IPS-15b (cell line): Measurements from ENCODE around the gene MSLN.

ENCODE experiments used
- H3K27me3 ChIP-seq: one replicate; pipeline ENCODE4 v1.6.1; 2013; ENCODE audit warnings: low read length; ENCODE audit not compliant: control insufficient read depth, insufficient read depth
- H3K36me3 ChIP-seq: one replicate; pipeline ENCODE4 v1.6.1; 2013; ENCODE audit warnings: low read length; ENCODE audit not compliant: control insufficient read depth, insufficient read depth
- H3K4me1 ChIP-seq: one replicate; pipeline ENCODE4 v1.6.1; 2013; ENCODE audit warnings: mild to moderate bottlenecking, low read length; ENCODE audit not compliant: control insufficient read depth, insufficient read depth
- H3K4me3 ChIP-seq: one replicate; pipeline ENCODE4 v1.5.1; 2013; ENCODE audit warnings: low read depth, low read length
- H3K9ac ChIP-seq: one replicate; pipeline ENCODE4 v1.6.1; 2013; ENCODE audit warnings: low read depth, mild to moderate bottlenecking, low read length
- H3K9me3 ChIP-seq: one replicate; pipeline ENCODE4 v1.6.1; 2013; ENCODE audit warnings: mild to moderate bottlenecking, low read length; ENCODE audit not compliant: control insufficient read depth, insufficient read depth

Gene MSLN

GRCh38 chr16:718389-718788 lies 42.1 kb upstream of the MSLN start:
- no peak overlapping the region for H3K4me3 ChIP-seq
- H3K9ac ChIP-seq: no peak overlapping the region
- no peaks in the 10 kb centered on the region for H3K9me3 ChIP-seq
- H3K27me3 ChIP-seq: peaks cover 15% of the 10 kb centered on the region
- peaks cover 4% of the 10 kb centered on the region for H3K4me1 ChIP-seq
- peaks cover 9% of the 10 kb centered on the region for H3K36me3 ChIP-seq

- Histone ChIP-seq H3K4me1 (peaks cover 4% of the 10 kb centered on the region), H3K36me3 (peaks cover 9% of the 10 kb centered on the region), H3K27me3 (peaks cover 10% of the 10 kb centered on the region), H3K4me3 (no peak overlapping the region), H3K9me3 (no peaks in the 10 kb centered on the region), H3K9ac (no peak overlapping the region)
Observed at GRCh38 chr16:718922-719321, 41.6 kb upstream of the MSLN start.

- Histone ChIP-seq H3K9ac (no peak overlapping the region), H3K9me3 (no peaks in the 10 kb centered on the region), H3K27me3 (peaks cover 8% of the 10 kb centered on the region), H3K36me3 (peaks cover 9% of the 10 kb centered on the region), H3K4me1 (peaks cover 4% of the 10 kb centered on the region), H3K4me3 (peak overlapping the region; percentile 76)
Observed at GRCh38 chr16:719815-720446, 40.6 kb upstream of the MSLN start.

- Histone ChIP-seq H3K9ac (peak overlapping the region; percentile 91), H3K27me3 (peaks cover 9% of the 10 kb centered on the region), H3K4me3 (peak overlapping the region; percentile 76), H3K9me3 (no peaks in the 10 kb centered on the region), H3K36me3 (peaks cover 9% of the 10 kb centered on the region), H3K4me1 (peaks cover 4% of the 10 kb centered on the region)
Observed at GRCh38 chr16:720447-720989, 40.0 kb upstream of the MSLN start.

- H3K36me3 ChIP-seq: peaks cover 9% of the 10 kb centered on the region
- H3K4me1 ChIP-seq: peaks cover 2% of the 10 kb centered on the region
- no peaks in the 10 kb centered on the region for H3K9me3 ChIP-seq
- H3K9ac ChIP-seq: peak within 1 kb of the TSS; percentile 91
- H3K4me3 ChIP-seq: peak within 1 kb of the TSS; percentile 76
- H3K27me3 ChIP-seq: peaks cover 13% of the 10 kb centered on the region
Observed at GRCh38 chr16:720990-721764, 39.4 kb upstream of the MSLN start, which contains the start of gene ANTKMT. Gene ANTKMT (plus strand): TSS chr16:721146. CDS start chr16:721275, 129 bp downstream.

DNA sequence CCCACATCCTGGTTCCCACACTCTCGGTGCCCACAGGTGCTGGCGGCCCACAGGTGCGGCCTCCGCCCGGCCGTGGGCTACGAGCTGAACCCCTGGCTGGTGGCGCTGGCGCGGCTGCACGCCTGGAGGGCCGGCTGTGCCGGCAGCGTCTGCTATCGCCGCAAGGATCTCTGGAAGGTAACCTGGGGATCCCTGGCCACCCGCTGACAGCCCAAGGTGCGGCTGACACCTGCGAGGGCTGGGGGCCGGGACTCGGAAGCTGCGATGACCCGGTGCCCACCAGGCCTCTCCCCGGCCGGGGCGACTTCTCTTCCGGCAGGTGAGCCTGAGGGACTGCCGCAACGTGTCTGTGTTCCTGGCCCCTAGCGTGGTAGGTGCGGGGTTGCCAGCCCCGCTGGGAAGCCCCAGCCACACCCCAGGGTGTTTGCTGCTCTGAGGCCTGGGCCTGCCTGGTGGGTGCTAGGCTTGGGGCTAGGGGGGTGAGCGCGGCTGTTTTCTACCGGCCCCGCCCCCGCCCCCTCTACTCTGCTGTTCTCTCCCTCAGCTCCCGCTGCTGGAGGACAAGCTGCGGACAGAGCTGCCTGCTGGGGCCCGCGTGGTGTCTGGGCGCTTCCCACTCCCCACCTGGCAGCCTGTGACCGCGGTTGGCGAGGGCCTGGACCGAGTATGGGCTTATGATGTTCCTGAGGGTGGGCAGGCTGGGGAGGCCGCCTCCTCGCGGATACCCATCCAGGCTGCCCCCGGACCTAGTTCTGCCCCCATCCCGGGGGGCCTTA lies 38.6 kb upstream of the MSLN start:
- Histone ChIP-seq H3K4me1 (peaks cover 4% of the 10 kb centered on the region), H3K4me3 (peak overlapping the region; percentile 43), H3K27me3 (peaks cover 8% of the 10 kb centered on the region), H3K9ac (no peak overlapping the region), H3K9me3 (no peaks in the 10 kb centered on the region), H3K36me3 (peaks cover 9% of the 10 kb centered on the region)

GRCh38 chr16:722835-723633 lies 37.5 kb upstream of the MSLN start:
- Histone ChIP-seq H3K9me3 (no peaks in the 10 kb centered on the region), H3K4me3 (no peak overlapping the region), H3K9ac (no peak overlapping the region), H3K27me3 (peaks cover 8% of the 10 kb centered on the region), H3K4me1 (peaks cover 4% of the 10 kb centered on the region), H3K36me3 (peaks cover 9% of the 10 kb centered on the region)

GRCh38 chr16:723695-724094 lies 36.8 kb upstream of the MSLN start:
- Histone ChIP-seq H3K4me1 (peaks cover 4% of the 10 kb centered on the region), H3K9me3 (no peaks in the 10 kb centered on the region), H3K9ac (no peak overlapping the region), H3K27me3 (peaks cover 8% of the 10 kb centered on the region), H3K36me3 (peaks cover 9% of the 10 kb centered on the region), H3K4me3 (no peak overlapping the region)

GRCh38 chr16:724188-725040 lies 36.1 kb upstream of the MSLN start:
- Histone ChIP-seq H3K4me1 (peaks cover 4% of the 10 kb centered on the region), H3K4me3 (no peak overlapping the region), H3K9ac (no peak overlapping the region), H3K36me3 (peaks cover 9% of the 10 kb centered on the region), H3K27me3 (peaks cover 8% of the 10 kb centered on the region), H3K9me3 (no peaks in the 10 kb centered on the region)

- H3K27me3 ChIP-seq: peaks cover 8% of the 10 kb centered on the region
- no peak overlapping the region for H3K9ac ChIP-seq
- H3K4me1 ChIP-seq: peaks cover 3% of the 10 kb centered on the region
- H3K4me3 ChIP-seq: no peak overlapping the region
- H3K9me3 ChIP-seq: no peaks in the 10 kb centered on the region
- H3K36me3 ChIP-seq: peaks cover 9% of the 10 kb centered on the region
Observed at GRCh38 chr16:725041-725376, 35.5 kb upstream of the MSLN start.
